H1 (cell line): ENCODE results near the gene AMIGO2. TPM values are rescaled to one million over a fixed set of nuclear protein-coding genes. Genes with fewer than 3 reads are reported as not detected.

Source experiments
- CTCF ChIA-PET: fragments of 300-600 bp; sonication (Branson Sonifier 250); formaldehyde crosslinking; loops from one replicate; lab custom pipeline; 2021; ENCODE audit not compliant: partially characterized antibody; lab: Charles Lee
- POLR2A ChIA-PET: fragments of 300-600 bp; sonication (Branson Sonifier 250); formaldehyde crosslinking; loops from one replicate; lab custom pipeline; 2021; ENCODE audit warnings: inconsistent platforms; ENCODE audit not compliant: partially characterized antibody; lab: Charles Lee
- DNase-seq, 2 experiments: peaks; one replicate each; pipeline versions ENCODE4 v3.0.0 to v3.0.0-alpha.2; 2010 to 2022; ENCODE audit warnings: low spot score in 2 of 2, low read depth in 1 of 2, mixed read lengths in 1 of 2
- FAIRE-seq: peaks from 2 replicates; lab custom pipeline; 2011; peaks lifted over from hg19 to GRCh38; lab: Jason Lieb, UNC
- H2AFZ ChIP-seq: 2 replicates; pipeline ENCODE4 v1.8.1; 2012; ENCODE audit warnings: low read length, inconsistent platforms
- H2AK5ac ChIP-seq: 2 replicates; pipeline ENCODE4 v1.6.1; 2013; ENCODE audit warnings: low read depth, low read length
- H2BK120ac ChIP-seq: replicated peaks from 2 replicates; pipeline ENCODE3; 2013; ENCODE audit warnings: low read depth, low read length, inconsistent platforms
- H2BK12ac ChIP-seq: 2 replicates; pipeline ENCODE4 v1.6.1; 2013; ENCODE audit warnings: low read depth, low read length
- H2BK15ac ChIP-seq: 2 replicates; pipeline ENCODE4 v1.6.1; 2013; ENCODE audit warnings: low read length
- H2BK20ac ChIP-seq: 2 replicates; pipeline ENCODE4 v1.6.1; 2013; ENCODE audit warnings: low read length
- H2BK5ac ChIP-seq: 2 replicates; pipeline ENCODE4 v1.6.1; 2013; ENCODE audit warnings: low read depth, low read length
- H3K14ac ChIP-seq: 2 replicates; pipeline ENCODE4 v1.6.1; 2013; ENCODE audit warnings: inconsistent platforms; ENCODE audit not compliant: insufficient read length
- H3K18ac ChIP-seq: 2 replicates; pipeline ENCODE4 v1.6.1; 2013; ENCODE audit warnings: low read length; ENCODE audit errors: extremely low read depth
- H3K23ac ChIP-seq: 2 replicates; pipeline ENCODE4 v1.6.1; 2013; ENCODE audit warnings: inconsistent platforms; ENCODE audit not compliant: insufficient read length
- H3K23me2 ChIP-seq: 2 replicates; pipeline ENCODE4 v1.6.1; 2013; ENCODE audit warnings: low read depth, low read length
- H3K27ac ChIP-seq: 2 replicates; pipeline ENCODE4 v1.6.1; 2011; ENCODE audit warnings: low read depth, low read length, inconsistent platforms
- H3K27me3 ChIP-seq, 4 experiments: replicated peaks in 1 of 4; 1 replicate in 1 of 4; 2 replicates in 3 of 4; pipeline versions ENCODE4 v1.6.1 to v1.8.1; 2011 to 2013; ENCODE audit warnings: low read length in 3 of 4, mild to moderate bottlenecking in 3 of 4, inconsistent platforms in 2 of 4, mixed read lengths in 2 of 4, moderate library complexity in 1 of 4; ENCODE audit not compliant: control insufficient read depth in 3 of 4, insufficient read depth in 3 of 4; ENCODE audit errors: extremely low read depth in 1 of 4
- H3K36me3 ChIP-seq, 4 experiments: 2 replicates each; pipeline versions ENCODE4 v1.6.1 to v1.8.1; 2011 to 2013; ENCODE audit warnings: mild to moderate bottlenecking in 4 of 4, low read length in 3 of 4, moderate library complexity in 2 of 4, control low read depth in 1 of 4, inconsistent platforms in 1 of 4; ENCODE audit not compliant: insufficient read depth in 4 of 4, control insufficient read depth in 2 of 4
- H3K4ac ChIP-seq: replicated peaks from 2 replicates; pipeline ENCODE3; 2013; ENCODE audit warnings: low read length, low read depth, mixed read lengths, inconsistent platforms; ENCODE audit not compliant: insufficient read length
- H3K4me1 ChIP-seq, 4 experiments: replicated peaks in 1 of 4; 1 replicate in 1 of 4; 2 replicates in 3 of 4; pipeline versions ENCODE4 v1.6.1 to v1.8.1; 2011 to 2013; ENCODE audit warnings: low read length in 3 of 4, inconsistent platforms in 2 of 4, mixed read lengths in 1 of 4; ENCODE audit not compliant: insufficient read depth in 4 of 4, control insufficient read depth in 3 of 4
- H3K4me2 ChIP-seq, 2 experiments: 2 replicates each; pipeline versions ENCODE4 v1.6.1 to v1.8.1; 2011 to 2013; ENCODE audit warnings: low read depth in 2 of 2, low read length in 2 of 2, control low read depth in 1 of 2, inconsistent platforms in 1 of 2, mild to moderate bottlenecking in 1 of 2; ENCODE audit not compliant: insufficient read depth in 1 of 2
- H3K4me3 ChIP-seq, 4 experiments: fragments of 200-600, 300-600 bp in 1 of 4; sonication (generic), shearing (Covaris generic), sonication (Bioruptor Twin) in 1 of 4; 2 replicates each; pipeline versions ENCODE4 v1.5.1 to v1.8.1; 2011 to 2016; ENCODE audit warnings: low read length in 4 of 4, low read depth in 3 of 4, control low read depth in 2 of 4, inconsistent platforms in 2 of 4, mild to moderate bottlenecking in 2 of 4, mixed read lengths in 1 of 4, moderate library complexity in 1 of 4; ENCODE audit not compliant: insufficient read depth in 2 of 4; ENCODE audit errors: extremely low read depth in 1 of 4
- H3K56ac ChIP-seq: replicated peaks from 2 replicates; pipeline ENCODE3; 2013; ENCODE audit warnings: low read depth, mild to moderate bottlenecking, mixed read lengths, low read length, inconsistent platforms; ENCODE audit not compliant: insufficient read length
- H3K79me1 ChIP-seq: 2 replicates; pipeline ENCODE4 v1.6.1; 2013; ENCODE audit warnings: low read depth, low read length, control low read depth
- H3K79me2 ChIP-seq, 2 experiments: 2 replicates each; pipeline versions ENCODE4 v1.6.1 to v1.8.1; 2012 to 2013; ENCODE audit warnings: low read length in 2 of 2, mild to moderate bottlenecking in 2 of 2, inconsistent platforms in 1 of 2; ENCODE audit not compliant: insufficient read depth in 2 of 2, control insufficient read depth in 1 of 2
- H3K9ac ChIP-seq, 4 experiments: replicated peaks in 1 of 4; 1 replicate in 1 of 4; 2 replicates in 3 of 4; pipeline versions ENCODE4 v1.6.1 to v1.8.1; 2011 to 2013; ENCODE audit warnings: low read depth in 3 of 4, low read length in 3 of 4, control low read depth in 2 of 4, mild to moderate bottlenecking in 2 of 4, moderate library complexity in 2 of 4, inconsistent platforms in 1 of 4; ENCODE audit errors: extremely low read depth in 1 of 4
- H3K9me3 ChIP-seq, 2 experiments: 2 replicates each; pipeline versions ENCODE4 v1.6.1 to v1.8.1; 2012 to 2013; ENCODE audit warnings: mild to moderate bottlenecking in 2 of 2, moderate library complexity in 2 of 2, control low read depth in 1 of 2, inconsistent platforms in 1 of 2, low read depth in 1 of 2, low read length in 1 of 2, mixed read lengths in 1 of 2; ENCODE audit not compliant: insufficient read depth in 2 of 2
- H4K20me1 ChIP-seq, 2 experiments: replicated peaks in 1 of 2; 2 replicates each; pipeline versions ENCODE3 to v1.8.1; 2011 to 2013; ENCODE audit warnings: inconsistent platforms in 2 of 2, low read length in 2 of 2, mild to moderate bottlenecking in 1 of 2; ENCODE audit not compliant: insufficient read depth in 2 of 2, control insufficient read depth in 1 of 2
- H4K5ac ChIP-seq: 2 replicates; pipeline ENCODE4 v1.6.1; 2013; ENCODE audit warnings: low read length, low read depth, mixed read lengths, inconsistent platforms; ENCODE audit not compliant: insufficient read length
- H4K8ac ChIP-seq: 2 replicates; pipeline ENCODE4 v1.8.0; 2013; ENCODE audit warnings: mild to moderate bottlenecking, moderate library complexity, low read length, inconsistent platforms; ENCODE audit not compliant: insufficient read depth; ENCODE audit errors: extremely low read depth
- H4K91ac ChIP-seq: replicated peaks from 2 replicates; pipeline ENCODE3; 2013; ENCODE audit warnings: low read length, mixed read lengths, inconsistent platforms; ENCODE audit not compliant: insufficient read length
- ATF2 ChIP-seq: IDR thresholded peaks from 2 replicates; pipeline ENCODE4 v1.6.1; 2012; ENCODE audit warnings: low read length, inconsistent platforms
- CTCF ChIP-seq, 3 experiments: IDR thresholded peaks; 1 replicate in 2 of 3; 2 replicates in 1 of 3; pipeline versions ENCODE4 v1.5.1 to v1.6.1; 2011; ENCODE audit warnings: low read length in 3 of 3, mild to moderate bottlenecking in 3 of 3, inconsistent platforms in 2 of 3, low read depth in 1 of 3, moderate library complexity in 1 of 3; ENCODE audit not compliant: insufficient read depth in 1 of 3; ENCODE audit errors: control extremely low read depth in 1 of 3
- RAD21 ChIP-seq, 2 experiments: IDR thresholded peaks in 1 of 2; conservative IDR thresholded peaks in 1 of 2; 2 replicates each; pipeline ENCODE4 v1.6.1; 2011; ENCODE audit warnings: low read depth in 2 of 2, low read length in 2 of 2, improper control_type of control experiment in 1 of 2, inconsistent platforms in 1 of 2, mild to moderate bottlenecking in 1 of 2, moderate library complexity in 1 of 2
- WGBS, 2 experiments: shearing (Covaris generic) in 1 of 2; methylation state at CpG; one replicate each; pipeline versions ENCODE4 v1.1.6 to v1.1.7; 2013 to 2015; ENCODE audit warnings: low lambda C conversion rate in 2 of 2, mixed read lengths in 2 of 2, inconsistent platforms in 1 of 2, low coverage in 1 of 2, missing lambda C conversion rate in 1 of 2; ENCODE audit not compliant: insufficient replicate concordance in 2 of 2, insufficient coverage in 1 of 2, insufficient read length in 1 of 2; ENCODE audit errors: extremely low coverage in 1 of 2, missing lambda C conversion rate in 1 of 2; 5-methylcytosine and 5-hydroxymethylcytosine counted together
- polyA plus RNA-seq, 7 experiments: library from polyadenylated mRNA; depleted of rRNA in 3 of 7; stranded (reverse) in 5 of 7; unstranded in 2 of 7; fragments of >200 nt in 5 of 7; fragments of 200-250 nt in 2 of 7; gene quantifications; 1 replicate in 5 of 7; 2 replicates in 1 of 7; 4 replicates in 1 of 7; pipeline versions ENCODE4 v1.2.1 to v1.2.3, GENCODE V29; 2011 to 2013; ENCODE audit warnings: missing spikeins in 2 of 7, mixed read lengths in 2 of 7
- total RNA-seq: library from RNA; stranded (reverse); fragmentation: NEBNext Ultra II Directional; extraction: Animal tissue kit (Norgen Biotek cat#: 25700); gene quantifications from 2 replicates; pipeline ENCODE4 v1.2.1, GENCODE V29; 2021

The AMIGO2 gene
- total and polyA plus RNA-seq, 2 of the 8 experiments (the other 6 are each of a cell fraction or from before 2014, with no cell fraction given), result 1.7 to 3.3 TPM

GRCh38 chr12:47032644-47033043 is 47.1 kb downstream of the AMIGO2 start:
- no peak overlapping the region for H3K18ac ChIP-seq
- H3K27ac ChIP-seq, result no peak overlapping the region
- FAIRE-seq (no peak), DNase-seq (no peak)
- no peak overlapping the region for H2BK12ac ChIP-seq
- H3K36me3 ChIP-seq, result no peaks in the 10 kb centered on the region
- no peaks in the 10 kb centered on the region for H4K20me1 ChIP-seq
- no peak overlapping the region for H2BK5ac ChIP-seq
- no peaks in the 10 kb centered on the region for H3K79me1 ChIP-seq
- H3K14ac ChIP-seq, result no peak overlapping the region
- H3K4ac ChIP-seq, result no peak overlapping the region
- peak; percentile 79 to 81 for TF ChIP-seq RAD21 (IDR thresholded peaks at IDR 0.05 in 1 of 2, conservative IDR thresholded peaks at IDR 0.05 in 1 of 2; ENCODE audit: low read depth in 2 of 2, low read length in 2 of 2)
- peak in 2 of 3 experiments; percentile 41 to 42; a peak in 2 of 4 replicates for TF ChIP-seq CTCF (IDR thresholded peaks at IDR 0.05; ENCODE audit: control extremely low read depth in 1 of 3, insufficient read depth in 1 of 3, low read depth in 1 of 3, low read length in 3 of 3)
- TF ChIP-seq ATF2, result no peak
- no peak overlapping the region for H2BK120ac ChIP-seq
- H3K56ac ChIP-seq, result no peak overlapping the region
- H3K4me3 ChIP-seq, result no peak overlapping the region
- H3K23me2 ChIP-seq, result no peaks in the 10 kb centered on the region
- no peak overlapping the region for H4K91ac ChIP-seq
- H3K9ac ChIP-seq, result no peak overlapping the region
- H3K4me2 ChIP-seq, result no peak overlapping the region
- H2AFZ ChIP-seq, result no peak overlapping the region
- CTCF ChIA-PET, result interaction anchor here (0.6 to 4.0 kb wide), 44 partner anchors 9 to 959 kb away, joined by 3 to 36 read pairs (median 4); partner anchors contain the start of genes AMIGO2 and PCED1B
- H3K9me3 ChIP-seq, result no peaks in the 10 kb centered on the region
- no peak overlapping the region for H2BK20ac ChIP-seq
- WGBS, 2 experiments, result 30% methylated on average over 1 of the region's 1 CpG; no CpG with 5 or more reads in 1 of the 2 experiments
- H3K27me3 ChIP-seq, result peaks cover 0 to 1% (median 0%) of the 10 kb centered on the region in 4 experiments; a peak in 2 of 7 replicates
- H3K4me1 ChIP-seq, result peaks cover 0 to 8% (median 4%) of the 10 kb centered on the region in 4 experiments; a peak in 4 of 7 replicates
- H3K79me2 ChIP-seq, result no peaks in the 10 kb centered on the region
- H2AK5ac ChIP-seq, result no peak overlapping the region
- no peak overlapping the region for H2BK15ac ChIP-seq
- H4K8ac ChIP-seq, result no peak overlapping the region
- H4K5ac ChIP-seq, result no peak overlapping the region
- POLR2A ChIA-PET, result no interaction called here
- H3K23ac ChIP-seq, result no peak overlapping the region
